ENCODE data around the gene GLT1D1.
"Not testable (repeated sequence)": the region's sequence is repeated elsewhere in the genome, so short reads cannot be mapped to it uniquely, and the experiment has no call there.

GLT1D1 gene

GRCh38 chr12:128820253-128820652 lies 33.0 kb upstream of the GLT1D1 start:
- in situ Hi-C loops (cut with MboI; ENCODE audit: low sequenced_read_pairs): no loop called here

DNA sequence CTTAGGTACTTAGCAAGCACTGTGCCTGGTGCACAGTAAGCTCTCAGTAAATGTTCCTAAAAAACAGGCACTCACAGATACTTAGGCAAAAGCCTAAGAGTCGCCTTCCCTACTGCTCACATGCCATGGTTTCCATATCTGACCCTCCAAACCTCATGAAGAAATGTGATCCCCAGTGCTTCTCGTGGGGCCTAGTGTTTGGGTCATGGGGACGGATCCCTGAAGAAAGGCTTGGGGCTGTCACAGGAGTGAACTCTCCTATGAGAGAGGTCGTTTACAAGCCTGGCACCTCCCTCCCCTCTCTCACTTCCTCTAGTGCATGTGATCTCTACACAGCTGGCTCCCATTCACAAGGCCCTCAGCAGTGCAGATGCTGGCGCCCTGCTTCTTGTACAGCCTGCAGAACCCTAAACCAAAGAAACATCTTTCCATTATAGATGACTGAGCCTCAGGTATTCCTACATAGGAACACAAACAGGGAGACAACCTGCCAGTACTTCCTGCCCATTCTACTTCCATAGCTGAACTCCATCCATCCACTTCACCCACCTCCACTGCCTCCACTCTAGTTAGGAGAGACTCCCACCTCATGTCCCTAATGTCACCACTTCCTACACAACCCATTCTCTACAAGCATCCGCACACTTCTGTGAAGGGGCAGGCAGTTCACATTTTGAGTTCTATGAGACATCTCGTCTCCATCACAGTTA lies 32.4 kb upstream of the GLT1D1 start:
- in situ Hi-C loops (cut with MboI; ENCODE audit: low sequenced_read_pairs): no loop called here

DNA sequence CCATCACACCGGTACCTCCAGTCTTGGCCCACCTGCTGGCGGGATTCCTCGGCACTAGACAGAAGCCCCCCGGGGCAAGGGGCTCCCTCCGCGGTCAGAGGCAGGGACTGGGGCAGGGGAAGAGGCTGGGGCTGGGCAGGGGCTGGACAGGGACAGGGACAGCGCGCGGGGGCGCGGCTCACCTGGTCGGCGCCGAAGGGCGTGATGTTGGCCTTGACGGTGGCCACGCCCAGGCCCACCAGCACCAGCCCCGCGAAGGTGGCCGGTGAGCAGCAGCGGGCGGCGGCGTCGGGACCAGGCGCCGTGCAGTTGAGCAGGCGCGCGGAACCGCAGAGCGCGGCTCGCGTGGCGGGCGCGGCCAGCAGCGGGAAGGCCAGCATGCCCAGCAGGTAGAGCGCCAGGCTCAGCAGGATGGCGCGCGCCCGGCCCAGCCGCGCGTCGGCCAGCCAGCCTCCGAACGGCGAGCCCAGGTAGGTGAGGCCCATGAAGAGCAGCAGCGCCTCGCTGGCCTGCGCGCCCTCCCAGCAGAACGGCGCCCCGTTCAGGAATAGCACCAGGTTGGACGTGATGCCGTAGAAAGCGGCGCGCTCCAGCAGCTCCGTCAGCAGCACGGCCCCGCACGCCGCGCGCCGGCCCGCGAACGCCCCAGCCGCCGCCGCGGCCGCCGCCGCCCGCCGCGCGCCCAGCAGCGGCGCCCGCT lies 29.9 kb upstream of the GLT1D1 start:
- in situ Hi-C loops (cut with MboI; ENCODE audit: low sequenced_read_pairs): no loop called here

DNA sequence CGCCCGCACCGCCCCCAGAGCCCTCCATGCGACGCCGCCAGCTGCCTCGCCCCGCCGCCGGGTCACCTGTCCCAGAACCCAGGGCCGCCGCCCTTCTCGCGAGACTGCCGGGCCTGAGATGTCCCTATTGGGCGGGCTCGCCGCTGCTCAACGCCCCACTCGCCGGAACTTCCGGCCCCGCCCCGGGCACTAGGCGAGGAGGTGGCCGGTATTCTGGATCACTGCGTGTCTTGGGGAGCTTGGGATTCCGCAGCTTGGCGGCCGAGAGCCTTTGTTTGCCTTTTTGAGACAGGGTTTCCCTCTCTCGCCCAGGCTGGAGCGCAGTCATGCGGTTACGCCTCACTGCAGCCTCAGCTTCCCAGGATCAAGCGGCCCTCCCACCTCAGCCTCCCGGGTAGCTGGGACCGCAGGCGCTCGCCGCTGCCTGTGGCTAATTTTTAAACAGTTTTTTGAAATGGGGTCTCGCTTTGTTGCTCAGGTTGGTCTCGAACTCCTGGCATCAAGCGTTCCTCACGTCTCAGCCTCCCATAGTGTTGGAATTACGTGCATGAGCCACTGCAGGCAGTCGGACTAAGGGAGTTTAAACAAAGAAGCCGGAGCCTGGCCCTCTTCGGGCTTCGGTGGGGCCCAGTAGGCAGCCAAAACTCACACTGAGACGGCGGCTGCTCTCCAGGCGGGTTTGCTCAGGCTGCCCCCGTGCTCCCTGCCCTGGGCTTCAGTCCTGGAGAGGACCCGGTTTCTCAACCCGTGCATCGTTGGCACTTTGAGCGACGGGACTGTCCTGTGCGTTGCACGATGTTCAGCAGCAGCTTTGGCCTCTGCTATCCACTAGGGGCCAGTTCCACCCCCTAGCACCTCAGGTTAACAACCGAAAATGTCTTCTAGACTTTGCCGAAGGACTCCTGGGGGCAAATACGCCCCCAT lies 29.1 kb upstream of the GLT1D1 start, which contains the start of gene SLC15A4:
Gene SLC15A4, minus strand, starts transcription at position 43 of the 924 bp plus-strand sequence. Its CDS starts 15 bp downstream, at position 28.
- in situ Hi-C loops (cut with MboI; ENCODE audit: low sequenced_read_pairs): no loop called here

- in situ Hi-C loops (cut with MboI; ENCODE audit: low sequenced_read_pairs): no loop called here
These were observed 27.4 kb upstream of the GLT1D1 start for GRCh38 chr12:128825835-128826234.

DNA sequence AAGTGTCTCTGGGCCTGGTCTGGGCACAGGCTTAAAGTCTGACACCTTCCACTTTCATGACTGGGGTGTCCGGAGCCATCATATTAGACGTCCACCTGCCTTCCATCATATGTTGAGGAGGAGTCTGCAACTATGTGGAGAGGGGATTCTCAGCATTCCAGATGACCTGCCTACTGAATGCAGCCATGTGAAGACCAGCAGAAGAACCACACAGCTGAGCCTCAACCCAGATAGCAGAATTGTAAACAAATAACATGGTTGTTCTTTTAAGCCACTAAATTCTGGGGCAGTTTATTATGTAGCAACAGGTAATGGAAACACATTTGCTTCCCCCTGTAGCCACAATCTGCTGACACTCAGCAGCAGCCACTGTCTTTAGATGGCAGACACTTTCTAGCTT lies 25.6 kb upstream of the GLT1D1 start:
- in situ Hi-C loops (cut with MboI; ENCODE audit: low sequenced_read_pairs): no loop called here

DNA sequence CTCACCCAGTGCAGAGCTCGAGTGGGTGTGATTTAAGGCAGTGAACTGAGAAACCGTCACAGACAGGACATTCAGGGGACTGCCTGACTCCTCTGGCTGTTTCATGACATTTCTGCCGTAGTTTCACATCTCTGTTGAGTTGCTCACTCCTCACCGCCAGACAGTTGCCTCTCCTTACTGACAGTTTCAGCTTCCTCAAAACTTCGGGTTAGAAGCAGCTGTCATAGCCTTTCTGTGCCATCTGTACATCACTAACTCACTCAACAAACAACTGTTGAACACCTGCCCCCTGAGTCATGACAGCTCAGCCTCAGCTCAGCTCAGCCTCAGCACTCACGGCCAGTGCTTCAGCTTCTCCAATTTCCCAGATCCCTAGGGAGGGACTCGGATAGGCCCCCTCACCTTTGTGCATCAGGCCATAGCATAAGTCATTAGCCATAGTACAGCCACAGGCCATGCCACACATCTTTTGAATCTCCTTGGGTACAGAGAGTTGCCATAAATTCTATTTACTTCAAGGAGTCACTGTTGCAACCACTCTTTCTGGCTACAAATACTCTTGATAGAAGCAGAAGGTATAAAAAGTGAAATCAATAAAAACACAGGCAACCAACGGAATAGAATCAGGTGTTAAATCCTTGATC lies 23.3 kb upstream of the GLT1D1 start:
- in situ Hi-C loops (cut with MboI; ENCODE audit: low sequenced_read_pairs): no loop called here

- in situ Hi-C loops (cut with MboI; ENCODE audit: low sequenced_read_pairs): no loop called here
These were observed 22.8 kb upstream of the GLT1D1 start for GRCh38 chr12:128830505-128830893.

DNA sequence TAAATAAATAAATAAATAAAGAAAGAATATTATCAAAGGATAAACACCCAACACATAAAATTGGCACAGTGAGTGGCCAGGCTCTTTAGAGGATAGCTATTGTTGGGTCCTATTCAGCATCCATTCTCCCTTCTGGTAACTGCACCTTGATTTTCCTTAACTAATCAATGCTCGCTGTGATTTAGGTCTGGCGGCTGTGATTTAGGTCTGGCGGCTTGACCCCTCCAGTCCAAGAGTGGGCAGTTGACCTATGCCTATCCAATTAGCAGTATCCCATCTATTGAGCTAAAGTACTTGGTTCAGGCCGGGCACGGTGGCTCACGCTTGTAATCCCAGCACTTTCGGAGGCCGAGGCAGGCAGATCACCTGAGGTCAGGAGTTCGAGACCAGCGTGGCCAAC lies 19.9 kb upstream of the GLT1D1 start:
- in situ Hi-C loops (cut with MboI; ENCODE audit: low sequenced_read_pairs): no loop called here

DNA sequence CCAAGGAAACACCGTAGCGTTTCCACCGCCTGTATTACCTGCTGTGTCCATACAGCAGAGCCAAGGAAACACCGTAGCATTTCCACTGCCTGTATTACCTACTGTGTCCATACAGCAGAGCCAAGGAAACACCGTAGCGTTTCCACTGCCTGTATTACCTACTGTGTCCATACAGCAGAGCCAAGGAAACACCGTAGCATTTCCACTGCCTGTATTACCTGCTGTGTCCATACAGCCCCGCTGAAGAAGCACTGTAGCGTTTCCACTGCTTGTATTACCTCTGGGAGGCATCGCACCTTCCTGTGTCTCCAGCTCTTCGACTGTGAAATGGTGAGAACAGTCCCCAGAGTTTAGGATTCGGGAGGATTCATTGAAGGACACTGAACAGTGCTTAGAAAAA lies 13.4 kb upstream of the GLT1D1 start:
- in situ Hi-C loops (cut with MboI; ENCODE audit: low sequenced_read_pairs): not testable (repeated sequence)

DNA sequence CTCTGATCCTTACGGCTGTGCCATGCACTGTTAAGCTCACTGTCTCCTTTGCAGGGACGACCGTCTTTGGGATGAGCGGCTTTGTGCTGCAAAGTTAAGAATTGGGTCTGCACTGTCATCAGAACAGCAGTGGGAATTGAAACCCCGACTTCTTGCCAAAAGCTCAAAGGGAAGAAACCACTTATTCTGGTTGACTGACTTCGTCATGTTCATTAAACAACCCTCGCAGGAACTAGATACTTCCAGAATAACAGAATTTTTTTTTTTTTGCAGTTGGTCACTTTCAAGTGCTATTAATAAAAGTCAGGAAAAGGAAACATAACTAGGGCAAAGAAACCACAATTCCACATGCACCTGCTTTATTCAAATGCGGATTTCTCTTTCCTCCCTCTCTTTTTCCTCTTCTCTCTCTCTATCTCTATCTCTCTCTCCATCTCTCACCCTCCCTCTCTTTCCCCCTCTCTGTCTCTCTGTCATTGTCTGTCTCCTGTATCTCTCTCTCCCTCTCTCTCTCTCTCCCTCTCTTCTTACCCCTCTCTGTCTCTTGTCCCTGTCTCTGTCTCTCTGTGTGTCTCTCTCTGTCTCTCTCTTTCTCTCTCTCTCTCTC lies 12.3 kb upstream of the GLT1D1 start:
- in situ Hi-C loops (cut with MboI; ENCODE audit: low sequenced_read_pairs): no loop called here

DNA sequence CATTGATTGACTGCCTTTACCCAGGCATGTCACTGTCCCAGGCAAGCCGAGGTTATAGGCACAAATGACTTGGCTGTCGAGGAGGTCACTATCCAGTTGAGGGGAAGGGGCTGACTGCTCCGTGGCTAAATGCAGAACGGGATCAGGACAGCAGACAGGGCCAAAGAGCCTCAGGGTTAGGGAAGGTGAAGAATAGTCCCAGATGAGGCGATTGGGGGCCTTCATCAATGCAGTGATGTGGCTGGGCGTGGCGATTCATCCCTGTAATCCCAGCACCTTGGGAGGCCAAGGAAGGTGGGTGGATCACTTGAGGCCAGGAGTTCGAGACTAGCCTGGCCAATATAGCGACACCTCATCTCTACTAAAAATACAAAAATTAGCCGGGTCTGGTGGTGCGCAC lies 10.7 kb upstream of the GLT1D1 start:
- in situ Hi-C loops (cut with MboI; ENCODE audit: low sequenced_read_pairs): no loop called here

DNA sequence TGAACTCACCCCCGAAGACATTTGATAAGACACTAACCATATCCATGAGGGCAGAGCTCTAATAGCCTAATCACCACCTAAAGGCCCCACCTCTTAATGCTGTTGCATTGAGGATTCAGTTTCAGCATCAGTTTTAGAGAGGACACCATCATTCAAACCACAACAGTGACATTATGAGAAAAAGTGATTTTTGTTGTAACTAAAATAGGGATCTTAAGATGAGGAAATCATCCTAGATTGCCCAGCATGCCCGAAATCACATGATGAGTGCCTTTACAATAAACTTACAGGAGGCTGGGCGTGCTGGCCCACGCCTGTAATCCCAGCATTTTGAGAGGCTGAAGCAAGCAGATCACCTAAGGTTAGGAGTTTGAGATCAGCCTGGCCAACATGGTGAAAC lies 9.7 kb upstream of the GLT1D1 start:
- in situ Hi-C loops (cut with MboI; ENCODE audit: low sequenced_read_pairs): no loop called here

DNA sequence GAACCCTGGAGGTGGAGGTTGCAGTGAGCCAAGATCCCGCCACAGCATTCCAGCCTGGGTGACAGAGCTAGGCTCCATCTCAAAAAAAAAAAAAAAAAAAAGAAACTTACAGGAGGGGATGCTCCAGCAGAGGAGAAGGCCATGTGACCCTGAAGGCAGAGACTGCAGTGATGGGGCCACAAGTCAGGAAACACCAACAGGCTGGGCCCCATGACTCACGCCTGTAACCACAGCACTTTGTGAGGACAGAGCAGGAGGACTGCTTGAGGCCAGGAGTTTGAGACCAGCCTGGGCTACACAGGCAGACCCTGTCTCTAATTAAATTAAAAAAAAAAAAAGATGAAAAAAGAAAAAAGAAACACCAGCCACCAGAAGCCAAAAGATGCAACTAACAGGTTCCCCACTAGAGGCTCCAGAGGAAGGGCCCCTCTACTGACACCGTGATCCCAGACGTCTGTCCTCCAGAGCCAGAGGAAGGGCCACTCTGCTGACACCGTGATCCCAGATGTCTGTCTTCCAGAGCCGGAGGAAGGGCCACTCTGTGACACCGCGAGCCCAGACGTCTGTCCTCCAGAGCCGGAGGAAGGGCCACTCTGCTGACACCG lies 9.1 kb upstream of the GLT1D1 start:
- in situ Hi-C loops (cut with MboI; ENCODE audit: low sequenced_read_pairs): no loop called here

- in situ Hi-C loops (cut with MboI; ENCODE audit: low sequenced_read_pairs): not testable (repeated sequence)
These were observed 6.6 kb upstream of the GLT1D1 start for GRCh38 chr12:128846671-128847070.

DNA sequence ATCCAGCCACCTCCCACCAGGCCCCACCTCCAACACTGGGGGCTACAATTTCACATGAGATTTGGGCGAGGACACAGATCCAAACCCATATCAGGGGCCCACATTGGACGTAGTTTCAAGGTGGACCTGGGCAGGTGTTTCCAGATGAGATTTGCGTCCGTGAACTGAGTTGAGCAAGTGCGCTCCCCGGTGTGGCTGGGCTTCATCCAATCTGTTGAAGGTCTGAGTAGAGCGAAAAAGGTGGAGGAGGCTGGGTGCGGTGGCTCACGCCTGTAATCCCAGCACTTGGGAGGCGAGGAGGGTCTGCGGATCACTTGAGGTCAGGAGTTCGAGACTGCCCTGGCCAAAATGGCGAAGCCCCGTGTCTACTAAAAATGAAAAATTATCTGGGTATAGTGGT lies 4.9 kb upstream of the GLT1D1 start:
- in situ Hi-C loops (cut with MboI; ENCODE audit: low sequenced_read_pairs): no loop called here

DNA sequence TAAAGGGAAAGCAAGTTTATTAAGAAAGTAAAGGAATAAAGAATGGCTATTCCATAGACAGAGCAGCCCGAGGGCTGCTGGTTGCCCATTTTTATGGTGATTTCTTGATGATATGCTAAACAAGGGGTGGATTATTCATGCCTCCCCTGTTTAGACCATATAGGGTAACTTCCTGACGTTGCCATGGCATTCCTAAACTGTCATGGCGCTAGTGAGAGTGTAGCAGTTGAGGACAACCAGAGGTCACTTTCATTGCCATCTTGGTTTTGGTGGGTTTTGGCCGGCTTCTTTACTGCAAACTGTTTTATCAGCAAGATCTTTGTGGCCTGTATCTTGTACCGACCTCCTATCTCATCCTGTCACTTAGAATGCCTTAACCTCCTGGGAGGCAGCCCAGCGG lies 3.5 kb upstream of the GLT1D1 start:
- in situ Hi-C loops (cut with MboI; ENCODE audit: low sequenced_read_pairs): not testable (repeated sequence)

DNA sequence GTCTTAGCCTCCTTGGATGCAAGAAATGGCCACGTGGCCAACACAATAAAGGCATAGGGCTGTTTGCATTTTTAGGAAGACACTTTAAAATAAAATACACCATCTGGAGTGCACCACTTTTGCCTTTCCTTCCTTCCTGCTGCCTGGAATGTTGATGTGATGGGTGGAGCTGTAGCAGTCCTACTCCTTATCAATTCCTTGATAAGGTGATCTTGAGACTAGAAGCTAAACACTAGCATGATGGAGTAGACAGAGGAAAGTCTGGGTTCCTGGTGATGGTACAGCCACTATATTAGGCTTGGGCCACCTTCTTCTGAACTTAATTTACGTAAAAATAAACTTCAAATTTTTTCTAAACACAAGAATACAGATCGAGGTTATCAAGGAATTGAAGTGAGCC lies 2.9 kb upstream of the GLT1D1 start:
- in situ Hi-C loops (cut with MboI; ENCODE audit: low sequenced_read_pairs): no loop called here

GRCh38 chr12:128851429-128851828 lies 1.8 kb upstream of the GLT1D1 start:
- in situ Hi-C loops (cut with MboI; ENCODE audit: low sequenced_read_pairs): not testable (repeated sequence)

DNA sequence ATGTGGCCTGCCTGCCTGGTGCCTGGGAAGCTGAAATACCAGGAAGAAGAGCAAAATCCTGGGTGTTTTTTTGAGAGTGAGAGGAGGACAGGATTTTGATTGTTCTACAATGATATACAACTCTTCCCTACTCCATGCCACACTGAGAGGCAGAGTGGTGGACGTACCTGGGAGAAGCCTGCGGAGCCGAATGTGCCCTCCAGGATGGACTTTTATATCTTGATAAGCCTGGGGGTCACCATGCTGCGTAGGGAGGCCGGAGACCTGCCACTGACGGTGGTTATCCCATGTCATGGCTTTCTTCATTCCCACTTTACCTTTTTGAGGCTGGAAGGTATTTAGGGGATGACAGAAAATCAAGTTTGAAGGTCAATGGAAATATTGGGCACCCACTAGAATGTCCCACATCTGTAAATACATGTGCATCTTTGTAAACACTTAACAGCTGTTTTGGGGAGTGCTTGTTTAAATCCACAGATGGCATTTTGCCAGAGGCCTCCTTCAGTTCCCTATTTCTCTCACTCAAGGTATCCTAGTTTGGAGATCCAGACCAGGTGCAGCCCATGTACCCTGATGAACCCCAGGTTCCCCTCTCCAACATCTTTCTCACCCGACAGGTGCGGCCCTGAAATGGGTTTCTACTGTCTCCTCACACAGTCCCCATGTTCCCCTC lies 1.1 kb upstream of the GLT1D1 start:
- in situ Hi-C loops (cut with MboI; ENCODE audit: low sequenced_read_pairs): no loop called here
